Epidermal melanocyte (primary cell): ENCODE data around the gene GAREM1.

Experiments
- DNase-seq: peaks from one replicate; pipeline ENCODE4 v3.0.0; 2011; ENCODE audit warnings: low spot score; ENCODE audit not compliant: insufficient read length

The GAREM1 gene

GRCh38 chr18:32459361-32460101 lies 11.2 kb downstream of the GAREM1 start:
- no peak for DNase-seq

DNA sequence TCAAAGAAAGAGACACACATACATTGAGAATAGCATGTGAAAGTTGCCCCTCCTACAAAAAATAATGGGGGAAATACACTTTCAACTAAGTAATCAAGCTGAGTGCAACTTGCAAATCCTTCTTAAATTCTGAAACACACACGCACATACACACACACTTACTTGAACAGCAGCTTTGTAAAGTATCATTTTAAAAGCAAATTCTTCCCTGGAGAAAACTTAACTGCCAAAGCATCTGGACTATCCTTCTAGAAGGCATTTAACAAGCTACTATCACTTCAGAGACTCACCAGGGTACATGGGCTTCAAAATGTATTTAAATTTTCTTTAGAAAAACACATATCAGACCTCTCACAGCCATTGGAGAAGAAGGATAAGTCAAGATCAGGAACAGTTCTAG lies 15.3 kb downstream of the GAREM1 start:
- DNase-seq = no peak

DNA sequence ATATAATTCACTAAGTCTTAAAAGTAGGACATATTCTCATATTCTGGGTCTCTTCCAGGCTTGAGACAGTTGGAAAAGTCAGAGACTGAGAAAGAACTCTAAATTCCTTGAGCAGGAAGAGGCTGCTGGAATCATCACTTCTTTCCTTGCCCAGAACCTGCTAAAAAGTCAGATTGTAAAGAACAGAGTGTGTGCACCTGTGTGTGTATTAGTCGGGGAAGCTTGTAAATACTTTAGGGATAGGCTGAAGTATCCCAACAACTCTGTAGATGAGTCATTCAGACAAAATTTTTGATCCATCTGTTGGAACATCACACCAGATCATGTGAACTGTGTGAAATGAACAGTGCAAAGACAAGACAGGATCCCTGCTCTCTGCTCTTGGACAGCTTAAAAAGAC lies 16.1 kb downstream of the GAREM1 start:
- no peak for DNase-seq

- no peak for DNase-seq
These were observed 19.8 kb downstream of the GAREM1 start for GRCh38 chr18:32450874-32451273.

DNA sequence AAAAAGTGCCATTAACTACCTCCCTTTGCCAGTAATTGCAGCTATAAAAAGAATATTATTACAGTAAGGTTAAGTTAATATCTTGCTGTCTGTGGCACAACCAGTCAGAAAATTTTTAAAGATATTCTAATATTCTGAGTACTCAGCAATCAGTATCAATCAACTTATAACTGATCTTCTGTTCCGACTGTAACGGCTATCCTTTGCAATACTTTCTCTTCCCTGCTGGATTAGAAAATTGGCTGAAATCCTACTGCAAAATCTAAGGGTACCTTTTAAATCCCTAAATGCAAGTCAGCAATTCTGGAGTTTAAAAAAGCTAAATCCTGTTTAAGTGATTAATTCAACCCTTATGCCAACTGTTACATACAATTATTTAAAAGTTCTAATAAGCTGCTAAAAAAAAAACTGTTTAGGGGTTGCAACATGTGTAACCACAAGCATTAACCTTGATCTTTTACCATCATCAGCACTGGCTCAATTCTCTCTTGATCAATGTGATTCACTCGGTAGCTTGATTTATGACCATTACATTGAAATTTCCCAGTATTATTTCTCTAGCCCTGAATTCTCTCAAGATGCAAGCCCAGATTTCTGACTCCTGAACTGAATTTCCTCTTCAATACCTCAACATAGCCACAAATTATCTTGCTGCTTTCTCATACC lies 20.5 kb downstream of the GAREM1 start:
- no peak for DNase-seq

GRCh38 chr18:32446780-32447179 lies 23.9 kb downstream of the GAREM1 start:
- no peak for DNase-seq

GRCh38 chr18:32445846-32446245 lies 24.8 kb downstream of the GAREM1 start:
- DNase-seq = no peak

- DNase-seq = no peak
These were observed 26.9 kb downstream of the GAREM1 start for GRCh38 chr18:32443706-32444215.

DNA sequence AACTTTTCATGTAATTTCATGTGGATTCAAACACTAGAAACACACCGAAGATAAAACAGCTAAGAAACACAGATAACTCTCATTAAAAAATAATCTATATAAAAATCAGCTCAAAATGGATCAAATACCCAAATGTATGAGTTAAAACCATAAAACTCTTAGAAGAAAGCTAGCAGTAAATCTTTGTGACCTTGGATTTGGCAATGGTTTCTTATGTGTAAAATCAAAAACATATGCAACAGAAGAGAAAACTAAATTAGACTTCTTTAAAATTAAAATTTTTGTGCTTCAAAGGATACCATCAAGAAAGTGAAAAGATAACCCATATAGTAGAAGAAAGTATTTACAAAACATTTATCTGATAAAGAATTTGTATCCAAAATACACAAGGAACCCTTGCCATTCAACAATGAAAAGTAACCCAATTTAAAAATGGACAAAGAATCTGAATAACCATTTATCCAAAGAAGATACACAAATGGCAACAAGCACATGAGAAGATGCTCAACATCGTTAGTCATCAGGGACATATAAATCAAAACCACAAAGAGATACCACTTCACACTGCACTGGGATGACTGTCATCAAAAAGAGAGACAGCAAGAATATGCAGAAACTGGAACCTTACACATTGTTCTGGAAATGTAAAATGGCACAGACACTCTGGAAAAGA lies 27.5 kb downstream of the GAREM1 start:
- DNase-seq = no peak

DNA sequence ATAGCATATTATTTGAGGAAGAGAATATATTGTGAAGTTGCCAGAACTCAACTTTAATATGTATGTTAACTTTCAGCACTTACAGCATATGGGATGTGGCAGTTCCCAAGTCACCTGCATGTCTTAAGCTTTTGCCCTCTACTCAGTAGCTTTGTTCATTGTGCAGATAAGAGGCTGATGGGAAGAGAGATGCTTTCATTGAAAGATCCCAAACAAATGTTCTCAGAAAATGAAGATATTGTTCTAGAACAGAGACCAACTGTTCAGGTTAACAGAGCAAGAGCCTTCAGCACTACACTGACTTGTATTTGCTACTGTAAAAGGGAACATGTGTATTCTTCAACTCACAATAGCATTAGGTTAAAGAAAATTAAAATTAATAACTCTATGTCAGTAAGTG lies 28.1 kb downstream of the GAREM1 start:
- no peak for DNase-seq

GRCh38 chr18:32441533-32441932 lies 29.1 kb downstream of the GAREM1 start:
- no peak for DNase-seq

DNA sequence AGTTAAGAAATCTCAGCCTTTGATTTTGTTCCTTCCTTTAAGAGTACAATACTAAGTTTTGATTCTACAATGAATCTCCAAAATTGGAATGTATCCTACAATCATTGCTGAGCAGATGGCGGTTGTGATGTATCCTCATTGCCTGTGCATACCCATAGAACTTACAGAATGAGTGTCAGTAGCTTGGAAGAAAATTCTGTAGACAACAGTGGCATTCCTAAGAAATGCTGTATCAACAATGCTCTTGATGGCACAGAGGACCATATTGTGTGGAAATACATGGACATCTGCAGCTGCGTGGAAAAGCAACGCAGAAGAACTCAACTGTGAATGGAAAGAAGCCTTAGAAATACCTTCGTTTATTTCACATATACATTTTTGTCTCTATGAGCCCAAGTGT lies 30.2 kb downstream of the GAREM1 start:
- DNase-seq = no peak

- DNase-seq = no peak
These were observed 30.9 kb downstream of the GAREM1 start for GRCh38 chr18:32439802-32440201.

DNA sequence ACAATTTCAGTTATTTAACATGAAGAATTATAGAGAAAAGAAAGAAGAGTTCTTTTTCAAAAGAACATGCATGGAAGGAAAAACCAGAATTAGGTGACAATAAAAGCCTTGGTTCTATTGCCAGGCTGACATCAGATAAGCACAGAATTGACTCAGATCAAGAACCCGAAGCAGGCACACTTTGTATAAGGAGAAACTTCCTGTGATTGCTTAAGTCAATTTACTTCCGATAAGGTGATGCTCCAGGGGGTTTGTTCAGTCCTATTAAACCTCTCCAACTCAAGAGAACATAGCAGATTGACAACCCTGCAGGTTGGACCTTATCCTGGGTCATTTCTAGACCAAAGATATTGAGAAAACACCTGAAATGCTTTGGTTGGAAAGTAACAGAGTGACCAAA lies 31.4 kb downstream of the GAREM1 start:
- no peak for DNase-seq

GRCh38 chr18:32438173-32438572 lies 32.5 kb downstream of the GAREM1 start:
- DNase-seq = no peak

GRCh38 chr18:32437100-32437834 lies 33.4 kb downstream of the GAREM1 start:
- DNase-seq = no peak

GRCh38 chr18:32435631-32436500 lies 34.8 kb downstream of the GAREM1 start:
- no peak for DNase-seq

DNA sequence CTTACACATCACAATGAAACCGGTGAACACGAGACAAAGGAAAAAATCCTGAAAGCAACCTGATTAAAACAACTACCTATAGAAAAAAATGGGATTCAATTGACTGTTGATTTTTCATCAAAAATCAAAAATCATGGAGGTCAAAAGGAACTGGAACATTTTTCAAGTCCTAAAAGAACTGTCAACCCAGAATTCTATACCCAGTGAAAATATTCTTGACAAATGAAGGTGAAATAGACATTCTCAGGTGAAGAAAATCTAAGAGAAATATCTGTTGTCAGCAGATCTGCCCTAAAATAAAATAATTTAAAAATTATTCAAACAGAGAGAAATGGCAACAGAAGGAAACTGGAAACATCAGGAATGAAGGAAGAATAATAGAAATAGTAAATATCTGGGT lies 38.9 kb downstream of the GAREM1 start:
- no peak for DNase-seq

- no peak for DNase-seq
These were observed 41.3 kb downstream of the GAREM1 start for GRCh38 chr18:32429402-32429801.

- DNase-seq = no peak
These were observed 43.4 kb downstream of the GAREM1 start for GRCh38 chr18:32427084-32427900.
